Body of pancreas (tissue), 4 donors: ENCODE measurements around the gene SH3BP1. TPM values are rescaled to one million over a fixed set of nuclear protein-coding genes. Genes with fewer than 3 reads are reported as not detected.
A peak's percentile ranks its signal among the peaks of the same experiment; 100 is the strongest.

Source experiments
- ATAC-seq: fragments of 150-250 bp; one replicate; pipeline ENCODE4 v1.9.1; 2016
- DNase-seq, 4 donors: peaks; one replicate each; pipeline ENCODE4 v3.0.0-alpha.2; 2019
- H3K27ac ChIP-seq, 4 donors: fragments of 200-600 bp; sonication (generic); 1 replicate in 3 of 4; 2 replicates in 1 of 4; pipeline versions ENCODE4 v1.5.1 to v1.6.1; 2016 to 2019; ENCODE audit warnings: mild to moderate bottlenecking in 1 of 4, mixed read lengths in 1 of 4, moderate library complexity in 1 of 4
- H3K27me3 ChIP-seq, 2 donors: fragments of 200-600 bp; sonication (generic); one replicate each; pipeline ENCODE4 v1.6.0; 2016; ENCODE audit warnings: mild to moderate bottlenecking in 1 of 2
- H3K36me3 ChIP-seq, 2 donors: fragments of 200-600 bp; sonication (generic); replicated peaks in 1 of 2; 2 replicates each; pipeline ENCODE4 v1.5.1; 2016; ENCODE audit warnings: low read depth in 2 of 2; ENCODE audit not compliant: insufficient read depth in 1 of 2
- H3K4me1 ChIP-seq: fragments of 200-600 bp; sonication (generic); one replicate; pipeline ENCODE4 v1.6.0; 2016
- H3K4me3 ChIP-seq, 2 donors: fragments of 200-600 bp; sonication (generic); 1 replicate in 1 of 2; 2 replicates in 1 of 2; pipeline ENCODE4 v1.5.1; 2016 to 2019
- H3K9me3 ChIP-seq, 3 donors: fragments of 200-600 bp; sonication (generic); 1 replicate in 2 of 3; 2 replicates in 1 of 3; pipeline ENCODE4 v1.5.1; 2016
- CTCF ChIP-seq, 7 experiments: fragments of 450-650 bp in 4 of 7; fragments of 200-600 bp in 3 of 7; sonication (generic) in 3 of 7; IDR thresholded peaks; one replicate each; pipeline ENCODE4 v1.5.1; 2016 to 2019; ENCODE audit warnings: antibody characterized with exemption in 7 of 7
- POLR2A ChIP-seq, 3 donors: fragments of 450-650 bp; IDR thresholded peaks; one replicate each; pipeline ENCODE4 v1.6.1; 2016; ENCODE audit warnings: antibody characterized with exemption in 3 of 3, mild to moderate bottlenecking in 2 of 3
- WGBS, 2 donors: methylation state at CpG; one replicate each; pipeline ENCODE4 v1.1.5; 2017; 5-methylcytosine and 5-hydroxymethylcytosine counted together
- intact Hi-C: fragments of 100-400 bp; cut with DNase I; formaldehyde crosslinking; loops from one replicate; pipeline ENCODE4 v1.15.1; 2023
- total RNA-seq, 2 donors: library from RNA; depleted of rRNA; stranded (reverse); fragments of >200 nt; gene quantifications; one replicate each; pipeline ENCODE4 v1.1.0, GENCODE V29; 2016

Gene SH3BP1
- total RNA-seq, 2 donors from 2014 or later = 2.0 to 40.0 TPM

DNA sequence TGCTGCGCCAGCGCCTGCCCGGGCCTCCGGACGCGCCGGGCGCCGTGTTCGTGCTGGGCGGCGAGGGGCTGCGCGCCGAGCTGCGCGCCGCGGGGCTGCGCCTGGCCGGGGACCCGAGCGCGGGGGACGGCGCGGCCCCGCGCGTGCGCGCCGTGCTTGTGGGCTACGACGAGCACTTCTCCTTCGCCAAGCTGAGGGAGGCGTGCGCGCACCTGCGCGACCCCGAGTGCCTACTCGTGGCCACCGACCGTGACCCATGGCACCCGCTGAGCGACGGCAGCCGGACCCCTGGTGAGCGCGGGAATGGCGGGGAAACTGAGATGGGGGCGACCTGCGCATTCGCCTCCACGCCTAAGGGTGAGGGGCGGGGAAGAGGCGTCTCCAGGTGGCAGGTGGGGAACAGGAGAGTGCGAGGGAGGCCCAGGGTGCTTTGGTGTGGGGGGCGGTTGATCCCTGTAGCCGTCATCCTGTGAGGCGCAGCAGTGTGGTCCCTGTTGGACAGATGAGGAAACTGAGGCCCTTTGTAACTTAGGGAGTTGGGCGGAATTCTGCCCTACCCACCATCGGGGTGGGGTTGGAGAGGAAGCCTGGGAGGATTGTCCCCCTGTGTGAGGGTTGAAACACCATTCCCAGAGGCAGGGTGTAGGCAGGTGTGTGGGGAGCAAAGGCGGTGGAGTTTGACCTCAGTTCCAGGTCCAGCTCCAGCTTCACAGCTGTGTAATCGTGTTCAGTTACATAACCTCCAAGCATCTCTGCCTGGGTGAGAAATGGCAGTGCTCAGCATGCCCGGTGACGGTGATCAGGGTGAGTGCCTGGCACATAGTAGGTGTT is 19.8 kb downstream of the SH3BP1 start:
- intact Hi-C loops = no loop called here
- TF ChIP-seq CTCF (IDR thresholded peaks at IDR 0.05) (no peak), POLR2A (IDR thresholded peaks at IDR 0.05) (peak in 1 of 3 donors; percentile 20)
- H3K4me3 ChIP-seq = peak overlapping the region; percentile 21 to 28
- no peaks in the 10 kb centered on the region for H3K27me3 ChIP-seq
- H3K36me3 ChIP-seq = no peaks in the 10 kb centered on the region
- H3K9me3 ChIP-seq = no peaks in the 10 kb centered on the region
- WGBS, 2 donors = 2 to 5% methylated on average over 11 to 39 of the region's 68 CpGs
- DNase-seq (peak; percentile 57 to 71 (median 62)), ATAC-seq (peak; percentile 14)
- peaks cover 31% of the 10 kb centered on the region for H3K4me1 ChIP-seq
- peak overlapping the region in 3 of 4 donors; percentile 30 to 81 (median 78) for H3K27ac ChIP-seq

- Histone ChIP-seq H3K9me3 (no peaks in the 10 kb centered on the region), H3K27me3 (no peaks in the 10 kb centered on the region), H3K4me1 (peaks cover 31% of the 10 kb centered on the region), H3K36me3 (no peaks in the 10 kb centered on the region), H3K27ac (peak overlapping the region in 3 of 4 donors; percentile 30 to 81 (median 52)), H3K4me3 (no peak overlapping the region)
- DNase-seq = no peak
- no peak for ATAC-seq
- intact Hi-C loops = no loop called here
- 57% methylated on average over 10 to 14 of the region's 14 CpGs for WGBS, 2 donors
- TF ChIP-seq POLR2A (IDR thresholded peaks at IDR 0.05) (no peak), CTCF (IDR thresholded peaks at IDR 0.05) (no peak)
These were observed 20.6 kb downstream of the SH3BP1 start for GRCh38 chr22:37659897-37660708.

GRCh38 chr22:37660709-37661045 is 21.2 kb downstream of the SH3BP1 start:
- H3K27ac ChIP-seq = peak overlapping the region; percentile 5 to 81 (median 38)
- no peaks in the 10 kb centered on the region for H3K36me3 ChIP-seq
- WGBS, 2 donors = 60 to 75% methylated on average over 2 of the region's 2 CpGs
- intact Hi-C loops = no loop called here
- DNase-seq (no peak), ATAC-seq (no peak)
- TF ChIP-seq POLR2A (IDR thresholded peaks at IDR 0.05) (no peak), CTCF (IDR thresholded peaks at IDR 0.05) (no peak)
- H3K9me3 ChIP-seq = no peaks in the 10 kb centered on the region
- H3K4me1 ChIP-seq = peaks cover 31% of the 10 kb centered on the region
- no peak overlapping the region for H3K4me3 ChIP-seq
- H3K27me3 ChIP-seq = no peaks in the 10 kb centered on the region

DNA sequence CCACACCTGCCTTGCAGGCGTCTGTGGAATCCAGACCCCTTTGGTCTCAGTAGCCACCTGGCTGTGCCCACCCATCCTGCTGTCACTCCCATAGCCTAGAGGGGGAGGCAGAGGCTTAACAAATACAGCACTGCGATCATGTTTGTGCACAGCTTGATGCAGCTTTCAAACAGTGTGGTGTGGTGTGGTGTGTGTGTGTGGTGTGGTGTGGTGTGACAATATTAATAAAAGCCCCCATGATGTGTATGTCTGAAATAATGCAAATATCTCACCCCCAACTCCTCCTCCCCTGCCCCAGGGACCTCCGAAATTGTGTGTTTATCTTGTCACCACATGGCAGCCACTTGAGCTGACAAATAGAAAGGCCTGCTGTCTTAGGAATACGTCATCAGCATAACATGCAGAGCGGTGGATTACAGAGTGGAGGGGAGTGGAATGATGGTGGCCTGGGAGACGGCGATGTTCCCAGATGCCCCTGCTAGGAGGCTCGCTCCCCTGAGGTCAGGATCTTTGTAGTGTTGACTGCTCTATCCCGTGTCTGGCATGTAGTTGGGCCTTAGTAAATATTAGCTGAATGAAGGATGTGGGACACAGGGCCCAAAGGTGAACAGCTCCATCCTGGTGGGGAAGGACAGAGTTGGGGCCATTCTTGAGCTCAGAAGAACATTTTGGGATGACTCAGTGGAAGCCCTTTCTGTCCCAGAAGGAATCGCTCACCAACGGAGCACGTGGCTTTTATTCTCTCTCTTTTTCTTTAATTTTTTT is 21.9 kb downstream of the SH3BP1 start:
- Histone ChIP-seq H3K9me3 (no peaks in the 10 kb centered on the region), H3K27me3 (no peaks in the 10 kb centered on the region), H3K27ac (peak overlapping the region; percentile 5 to 81 (median 38)), H3K36me3 (no peaks in the 10 kb centered on the region), H3K4me1 (peaks cover 31% of the 10 kb centered on the region), H3K4me3 (no peak overlapping the region)
- WGBS, 2 donors = 38 to 62% methylated on average over 12 of the region's 12 CpGs
- intact Hi-C loops = no loop called here
- DNase-seq (peak in 1 of 4 donors; percentile 34), ATAC-seq (no peak)
- TF ChIP-seq POLR2A (IDR thresholded peaks at IDR 0.05) (no peak), CTCF (IDR thresholded peaks at IDR 0.05) (peak in 3 of 7 experiments; percentile 22 to 34 (median 29))
